Gastroesophageal sphincter (tissue), 3 donors: Measurements from ENCODE around the gene STAT5B.

Experiments
- CTCF ChIP-seq, 4 experiments: fragments of 200-600 bp in 2 of 4; fragments of 450-650 bp in 2 of 4; sonication (generic) in 1 of 4; IDR thresholded peaks; one replicate each; pipeline ENCODE4 v1.5.1; 2017 to 2019; ENCODE audit warnings: antibody characterized with exemption in 4 of 4, mild to moderate bottlenecking in 2 of 4, moderate library complexity in 2 of 4
- EP300 ChIP-seq: sonication (generic); formaldehyde crosslinking; IDR thresholded peaks from one replicate; pipeline ENCODE4 v1.6.1; 2017; ENCODE audit warnings: antibody characterized with exemption, mild to moderate bottlenecking
- POLR2A ChIP-seq, 2 donors: fragments of 450-650 bp; IDR thresholded peaks; one replicate each; pipeline ENCODE4 v1.6.1; 2017; ENCODE audit warnings: antibody characterized with exemption in 2 of 2, mild to moderate bottlenecking in 2 of 2, moderate library complexity in 1 of 2

- no peak for TF ChIP-seq CTCF (IDR thresholded peaks at IDR 0.05)
- TF ChIP-seq EP300, result no peak
- TF ChIP-seq POLR2A (IDR thresholded peaks at IDR 0.05), result no peak
Measured at GRCh38 chr17:42316755-42317154, 40.6 kb upstream of the STAT5B start.
